Subcutaneous abdominal adipose tissue (tissue), 5 donors: ENCODE results near the gene MSTN.
A peak's percentile ranks its signal among the peaks of the same experiment; 100 is the strongest.

ENCODE experiments used
- H3K27ac ChIP-seq: one replicate; pipeline ENCODE4 v1.7.0; 2013; ENCODE audit warnings: low read depth, mild to moderate bottlenecking, inconsistent platforms, low read length, moderate library complexity
- H3K27me3 ChIP-seq, 5 donors: one replicate each; pipeline ENCODE4 v1.7.0; 2013; ENCODE audit warnings: low read length in 5 of 5, inconsistent platforms in 1 of 5; ENCODE audit not compliant: control insufficient read depth in 5 of 5, insufficient read depth in 4 of 5
- H3K36me3 ChIP-seq, 5 donors: one replicate each; pipeline ENCODE4 v1.7.0; 2013; ENCODE audit warnings: low read length in 5 of 5; ENCODE audit not compliant: control insufficient read depth in 5 of 5, insufficient read depth in 5 of 5
- H3K4me1 ChIP-seq, 5 donors: one replicate each; pipeline ENCODE4 v1.7.0; 2013; ENCODE audit warnings: low read length in 5 of 5, mild to moderate bottlenecking in 3 of 5, moderate library complexity in 1 of 5; ENCODE audit not compliant: control insufficient read depth in 5 of 5, insufficient read depth in 5 of 5
- H3K4me3 ChIP-seq, 5 donors: one replicate each; pipeline ENCODE4 v1.7.0; 2013; ENCODE audit warnings: low read length in 5 of 5, low read depth in 1 of 5
- H3K9ac ChIP-seq, 5 donors: one replicate each; pipeline ENCODE4 v1.7.0; 2013; ENCODE audit warnings: low read length in 5 of 5, mild to moderate bottlenecking in 4 of 5, moderate library complexity in 3 of 5
- H3K9me3 ChIP-seq, 5 donors: one replicate each; pipeline ENCODE4 v1.7.0; 2013; ENCODE audit warnings: low read length in 5 of 5; ENCODE audit not compliant: control insufficient read depth in 5 of 5
- donor health status: healthy.
- donor health status: healthy.
- donor health status: healthy.
- donor health status: healthy.
- donor health status: healthy.

MSTN gene

GRCh38 chr2:190097115-190097514 lies 34.6 kb upstream of the MSTN start:
- Histone ChIP-seq H3K9me3 (no peaks in the 10 kb centered on the region), H3K36me3 (no peaks in the 10 kb centered on the region), H3K4me3 (no peak overlapping the region), H3K4me1 (peaks cover 0 to 7% (median 0%) of the 10 kb centered on the region in 5 donors), H3K27ac (no peak overlapping the region), H3K27me3 (no peaks in the 10 kb centered on the region), H3K9ac (no peak overlapping the region)

GRCh38 chr2:190094316-190094871 lies 31.9 kb upstream of the MSTN start:
- Histone ChIP-seq H3K27me3 (no peaks in the 10 kb centered on the region), H3K9me3 (no peaks in the 10 kb centered on the region), H3K4me1 (peaks cover 0 to 7% (median 0%) of the 10 kb centered on the region in 5 donors), H3K27ac (no peak overlapping the region), H3K9ac (no peak overlapping the region), H3K36me3 (no peaks in the 10 kb centered on the region), H3K4me3 (no peak overlapping the region)

GRCh38 chr2:190093793-190094192 lies 31.3 kb upstream of the MSTN start:
- no peak overlapping the region for H3K27ac ChIP-seq
- peaks cover 0 to 9% (median 0%) of the 10 kb centered on the region in 5 donors for H3K4me1 ChIP-seq
- peak overlapping the region in 1 of 5 donors; percentile 20 for H3K9ac ChIP-seq
- H3K27me3 ChIP-seq = no peaks in the 10 kb centered on the region
- no peaks in the 10 kb centered on the region for H3K36me3 ChIP-seq
- no peak overlapping the region for H3K4me3 ChIP-seq
- H3K9me3 ChIP-seq = no peaks in the 10 kb centered on the region

GRCh38 chr2:190090148-190090547 lies 27.6 kb upstream of the MSTN start:
- Histone ChIP-seq H3K27me3 (no peaks in the 10 kb centered on the region), H3K4me1 (peaks cover 0 to 9% (median 0%) of the 10 kb centered on the region in 5 donors), H3K36me3 (no peaks in the 10 kb centered on the region), H3K4me3 (no peak overlapping the region), H3K9ac (no peak overlapping the region), H3K9me3 (no peaks in the 10 kb centered on the region), H3K27ac (no peak overlapping the region)

- Histone ChIP-seq H3K4me1 (peaks cover 0 to 7% (median 0%) of the 10 kb centered on the region in 5 donors), H3K9me3 (no peaks in the 10 kb centered on the region), H3K9ac (no peak overlapping the region), H3K27ac (no peak overlapping the region), H3K27me3 (no peaks in the 10 kb centered on the region), H3K4me3 (no peak overlapping the region), H3K36me3 (no peaks in the 10 kb centered on the region)
These were observed 26.4 kb upstream of the MSTN start for GRCh38 chr2:190088917-190089316.

GRCh38 chr2:190084704-190085103 lies 22.2 kb upstream of the MSTN start:
- Histone ChIP-seq H3K4me3 (no peak overlapping the region), H3K27me3 (no peaks in the 10 kb centered on the region), H3K9me3 (no peaks in the 10 kb centered on the region), H3K4me1 (peaks cover 0 to 3% (median 0%) of the 10 kb centered on the region in 5 donors), H3K9ac (no peak overlapping the region), H3K36me3 (no peaks in the 10 kb centered on the region), H3K27ac (no peak overlapping the region)

- Histone ChIP-seq H3K4me1 (no peaks in the 10 kb centered on the region), H3K36me3 (no peaks in the 10 kb centered on the region), H3K4me3 (no peak overlapping the region), H3K27ac (no peak overlapping the region), H3K27me3 (no peaks in the 10 kb centered on the region), H3K9me3 (no peaks in the 10 kb centered on the region), H3K9ac (no peak overlapping the region)
These were observed 19.6 kb upstream of the MSTN start for GRCh38 chr2:190082118-190082517.

GRCh38 chr2:190080527-190081049 lies 18.1 kb upstream of the MSTN start:
- Histone ChIP-seq H3K27ac (no peak overlapping the region), H3K4me3 (no peak overlapping the region), H3K27me3 (no peaks in the 10 kb centered on the region), H3K36me3 (no peaks in the 10 kb centered on the region), H3K4me1 (no peaks in the 10 kb centered on the region), H3K9me3 (no peaks in the 10 kb centered on the region), H3K9ac (no peak overlapping the region)

GRCh38 chr2:190079160-190079559 lies 16.6 kb upstream of the MSTN start:
- Histone ChIP-seq H3K4me1 (no peaks in the 10 kb centered on the region), H3K9me3 (no peaks in the 10 kb centered on the region), H3K36me3 (no peaks in the 10 kb centered on the region), H3K27me3 (no peaks in the 10 kb centered on the region), H3K9ac (no peak overlapping the region), H3K4me3 (no peak overlapping the region), H3K27ac (no peak overlapping the region)

- no peaks in the 10 kb centered on the region for H3K9me3 ChIP-seq
- no peaks in the 10 kb centered on the region for H3K4me1 ChIP-seq
- no peaks in the 10 kb centered on the region for H3K36me3 ChIP-seq
- no peaks in the 10 kb centered on the region for H3K27me3 ChIP-seq
- H3K27ac ChIP-seq = no peak overlapping the region
- H3K4me3 ChIP-seq = no peak overlapping the region
- H3K9ac ChIP-seq = no peak overlapping the region
These were observed 13.1 kb upstream of the MSTN start for GRCh38 chr2:190075623-190076022.
